Amniotic stem cell (primary cell): ENCODE results near the gene KCTD21.
"Not testable (repeated sequence)": the region's sequence is repeated elsewhere in the genome, so short reads cannot be mapped to it uniquely, and the experiment has no call there.

Experiments
- DNase-seq: peaks from one replicate; lab custom pipeline; 2025; lab: John Stamatoyannopoulos, UW

Gene KCTD21

GRCh38 chr11:78175862-78176261, 12.6 kb downstream of the KCTD21 start:
- not testable (repeated sequence) for DNase-seq

- DNase-seq = no peak
Observed at GRCh38 chr11:78171951-78172350, 16.5 kb downstream of the KCTD21 start.

- no peak for DNase-seq
Observed at GRCh38 chr11:78170874-78171549, 17.4 kb downstream of the KCTD21 start.

- DNase-seq = no peak
Observed at GRCh38 chr11:78170413-78170812, 18.0 kb downstream of the KCTD21 start.

- no peak for DNase-seq
Observed at GRCh38 chr11:78168539-78169477, 19.6 kb downstream of the KCTD21 start.

GRCh38 chr11:78166855-78167469, 21.5 kb downstream of the KCTD21 start:
- no peak for DNase-seq

GRCh38 chr11:78164471-78164870, 24.0 kb downstream of the KCTD21 start:
- DNase-seq = no peak

GRCh38 chr11:78163828-78164227, 24.6 kb downstream of the KCTD21 start:
- no peak for DNase-seq

- DNase-seq = no peak
Observed at GRCh38 chr11:78161962-78162371, 26.5 kb downstream of the KCTD21 start.

- no peak for DNase-seq
Observed at GRCh38 chr11:78161346-78161745, 27.1 kb downstream of the KCTD21 start.

GRCh38 chr11:78160557-78160956, 27.9 kb downstream of the KCTD21 start:
- DNase-seq = no peak

- DNase-seq = no peak
Observed at GRCh38 chr11:78158987-78159652, 29.3 kb downstream of the KCTD21 start.

- no peak for DNase-seq
Observed at GRCh38 chr11:78156127-78156844, 32.1 kb downstream of the KCTD21 start.

GRCh38 chr11:78151804-78152203, 36.6 kb downstream of the KCTD21 start:
- DNase-seq = no peak

- DNase-seq = no peak
Observed at GRCh38 chr11:78150754-78151153, 37.7 kb downstream of the KCTD21 start.

GRCh38 chr11:78150346-78150745, 38.1 kb downstream of the KCTD21 start:
- no peak for DNase-seq

- DNase-seq = no peak
Observed at GRCh38 chr11:78149646-78150045, 38.8 kb downstream of the KCTD21 start.

- DNase-seq = no peak
Observed at GRCh38 chr11:78147807-78148206, 40.6 kb downstream of the KCTD21 start.

- no peak for DNase-seq
Observed at GRCh38 chr11:78145511-78146025, 42.9 kb downstream of the KCTD21 start.

- no peak for DNase-seq
Observed at GRCh38 chr11:78140392-78141077, 47.9 kb downstream of the KCTD21 start.
